H9 (cell line): ENCODE data around the gene NUDT9. TPM values are rescaled to one million over a fixed set of nuclear protein-coding genes. Genes with fewer than 3 reads are reported as not detected.

Source experiments
- DNase-seq: peaks from one replicate; pipeline ENCODE4 v3.0.0-alpha.2; 2017
- H2AFZ ChIP-seq: one replicate; pipeline ENCODE4 v1.6.1; 2013; ENCODE audit warnings: mild to moderate bottlenecking, low read length, control low read depth, moderate library complexity
- H2AK5ac ChIP-seq: 2 replicates; pipeline ENCODE4 v1.6.1; 2013; ENCODE audit warnings: low read length, control low read depth, mixed read lengths; ENCODE audit not compliant: insufficient read length
- H2BK120ac ChIP-seq: one replicate; pipeline ENCODE4 v1.6.1; 2013; ENCODE audit warnings: low read depth, mild to moderate bottlenecking, low read length, control low read depth, inconsistent platforms; ENCODE audit not compliant: poor library complexity, severe bottlenecking
- H2BK12ac ChIP-seq: 2 replicates; pipeline ENCODE4 v1.6.1; 2013; ENCODE audit warnings: low read length, control low read depth, mixed read lengths, low read depth; ENCODE audit not compliant: insufficient read length
- H2BK15ac ChIP-seq: 2 replicates; pipeline ENCODE4 v1.6.1; 2013; ENCODE audit warnings: low read depth, low read length, control low read depth
- H2BK20ac ChIP-seq: one replicate; pipeline ENCODE4 v1.6.1; 2013; ENCODE audit warnings: low read depth, mild to moderate bottlenecking, low read length, control low read depth, inconsistent platforms; ENCODE audit not compliant: poor library complexity, severe bottlenecking
- H2BK5ac ChIP-seq: 2 replicates; pipeline ENCODE4 v1.6.1; 2013; ENCODE audit warnings: low read length, control low read depth, mixed read lengths; ENCODE audit not compliant: insufficient read length
- H3K14ac ChIP-seq: 2 replicates; pipeline ENCODE4 v1.6.1; 2013; ENCODE audit warnings: low read length, control low read depth; ENCODE audit not compliant: insufficient read depth
- H3K18ac ChIP-seq: 2 replicates; pipeline ENCODE4 v1.6.1; 2013; ENCODE audit warnings: low read depth, mild to moderate bottlenecking, mixed read lengths, low read length, control low read depth; ENCODE audit not compliant: insufficient read length
- H3K23ac ChIP-seq: 2 replicates; pipeline ENCODE4 v1.6.1; 2013; ENCODE audit warnings: low read length, control low read depth, mixed read lengths, low read depth; ENCODE audit not compliant: insufficient read length
- H3K23me2 ChIP-seq: 2 replicates; pipeline ENCODE4 v1.6.1; 2013; ENCODE audit warnings: low read depth, mild to moderate bottlenecking, mixed read lengths, low read length, control low read depth; ENCODE audit not compliant: insufficient read length, poor library complexity, severe bottlenecking
- H3K27ac ChIP-seq: 2 replicates; pipeline ENCODE4 v1.5.1; 2013; ENCODE audit warnings: low read length, control low read depth, mixed read lengths, low read depth; ENCODE audit not compliant: insufficient read length
- H3K27me3 ChIP-seq: 2 replicates; pipeline ENCODE4 v1.6.1; 2013; ENCODE audit warnings: low read length, control low read depth, inconsistent platforms; ENCODE audit not compliant: insufficient read depth
- H3K4ac ChIP-seq: 2 replicates; pipeline ENCODE4 v1.6.1; 2013; ENCODE audit warnings: low read depth, mild to moderate bottlenecking, control low read depth, inconsistent platforms, low read length, moderate library complexity
- H3K4me1 ChIP-seq: 2 replicates; pipeline ENCODE4 v1.6.1; 2013; ENCODE audit warnings: low read length, control low read depth, inconsistent platforms; ENCODE audit not compliant: insufficient read depth
- H3K4me2 ChIP-seq: 2 replicates; pipeline ENCODE4 v1.6.1; 2013; ENCODE audit warnings: low read length, control low read depth, mixed read lengths; ENCODE audit not compliant: insufficient read length, insufficient read depth
- H3K56ac ChIP-seq: 2 replicates; pipeline ENCODE4 v1.6.1; 2013; ENCODE audit warnings: low read depth, mild to moderate bottlenecking, mixed read lengths, low read length, control low read depth; ENCODE audit not compliant: insufficient read length
- H3K79me1 ChIP-seq: 2 replicates; pipeline ENCODE4 v1.6.1; 2013; ENCODE audit warnings: low read depth, mild to moderate bottlenecking, moderate library complexity, low read length, control low read depth, inconsistent platforms; ENCODE audit not compliant: insufficient read depth, poor library complexity, severe bottlenecking
- H3K79me2 ChIP-seq: 2 replicates; pipeline ENCODE4 v1.6.1; 2013; ENCODE audit warnings: low read length, control low read depth, inconsistent platforms; ENCODE audit not compliant: insufficient read depth
- H3K9ac ChIP-seq: 2 replicates; pipeline ENCODE4 v1.6.1; 2013; ENCODE audit warnings: low read length, control low read depth, mixed read lengths; ENCODE audit not compliant: insufficient read length; ENCODE audit errors: extremely low read depth
- H3K9me3 ChIP-seq: one replicate; pipeline ENCODE4 v1.6.1; 2013; ENCODE audit warnings: low read depth, low read length, inconsistent platforms; ENCODE audit not compliant: control insufficient read depth
- H3T11ph ChIP-seq: one replicate; pipeline ENCODE4 v1.6.1; 2013; ENCODE audit warnings: mild to moderate bottlenecking, low read length, control low read depth, inconsistent platforms
- H4K20me1 ChIP-seq: one replicate; pipeline ENCODE4 v1.6.1; 2013; ENCODE audit not compliant: control insufficient read depth, insufficient read length, insufficient read depth
- H4K5ac ChIP-seq: 2 replicates; pipeline ENCODE4 v1.6.1; 2013; ENCODE audit warnings: low read depth, mild to moderate bottlenecking, mixed read lengths, low read length, control low read depth; ENCODE audit not compliant: insufficient read length
- H4K8ac ChIP-seq: replicated peaks from 2 replicates; pipeline ENCODE4 v1.6.1; 2013; ENCODE audit warnings: low read length, control low read depth, mixed read lengths, low read depth; ENCODE audit not compliant: insufficient read length
- H4K91ac ChIP-seq: 2 replicates; pipeline ENCODE4 v1.6.1; 2013; ENCODE audit warnings: low read depth, mild to moderate bottlenecking, moderate library complexity, mixed read lengths, low read length, control low read depth; ENCODE audit not compliant: insufficient read length
- H3K27ac Mint-ChIP-seq, 3 experiments: 2 replicates in 2 of 3; 3 replicates in 1 of 3; pipeline ENCODE4 v1.8.0; 2020 to 2021; ENCODE audit warnings: mixed read lengths in 3 of 3, mild to moderate bottlenecking in 1 of 3, moderate library complexity in 1 of 3
- H3K27me3 Mint-ChIP-seq: 2 replicates; pipeline ENCODE4 v1.8.0; 2021; ENCODE audit warnings: low read depth, mild to moderate bottlenecking, moderate library complexity, mixed read lengths
- H3K36me3 Mint-ChIP-seq, 3 experiments: 2 replicates in 2 of 3; 3 replicates in 1 of 3; pipeline ENCODE4 v1.8.0; 2020 to 2021; ENCODE audit warnings: low read depth in 3 of 3, mixed read lengths in 3 of 3; ENCODE audit not compliant: insufficient read depth in 1 of 3
- H3K4me1 Mint-ChIP-seq, 2 experiments: 2 replicates each; pipeline ENCODE4 v1.8.0; 2020; ENCODE audit warnings: mixed read lengths in 2 of 2
- H3K4me3 Mint-ChIP-seq, 2 experiments: 2 replicates in 1 of 2; 3 replicates in 1 of 2; pipeline ENCODE4 v1.8.0; 2020 to 2021; ENCODE audit warnings: mild to moderate bottlenecking in 2 of 2, mixed read lengths in 2 of 2, moderate library complexity in 1 of 2
- H3K9me3 Mint-ChIP-seq, 2 experiments: 2 replicates in 1 of 2; 3 replicates in 1 of 2; pipeline ENCODE4 v1.8.0; 2020; ENCODE audit warnings: mild to moderate bottlenecking in 2 of 2, mixed read lengths in 2 of 2, moderate library complexity in 1 of 2
- CTCF ChIP-seq: fragments of 200-600 bp; sonication (generic); conservative IDR thresholded peaks from 3 replicates; pipeline ENCODE4 v1.8.0; 2021; ENCODE audit warnings: antibody characterized with exemption, mild to moderate bottlenecking
- WGBS: extraction: QIAGEN DNeasy Blood & Tissue Kit; methylation state at CpG from one replicate; pipeline ENCODE4 v1.1.7; 2013; ENCODE audit warnings: missing lambda C conversion rate, low lambda C conversion rate, mixed read lengths; ENCODE audit not compliant: insufficient read length; ENCODE audit errors: extremely low coverage; 5-methylcytosine and 5-hydroxymethylcytosine counted together
- total RNA-seq: library from RNA; stranded (reverse); gene quantifications from 2 replicates; pipeline ENCODE4 v1.2.1, GENCODE V29; 2021

Gene NUDT9
- total RNA-seq, 1 experiment from 2014 or later, result 28.5 TPM

DNA sequence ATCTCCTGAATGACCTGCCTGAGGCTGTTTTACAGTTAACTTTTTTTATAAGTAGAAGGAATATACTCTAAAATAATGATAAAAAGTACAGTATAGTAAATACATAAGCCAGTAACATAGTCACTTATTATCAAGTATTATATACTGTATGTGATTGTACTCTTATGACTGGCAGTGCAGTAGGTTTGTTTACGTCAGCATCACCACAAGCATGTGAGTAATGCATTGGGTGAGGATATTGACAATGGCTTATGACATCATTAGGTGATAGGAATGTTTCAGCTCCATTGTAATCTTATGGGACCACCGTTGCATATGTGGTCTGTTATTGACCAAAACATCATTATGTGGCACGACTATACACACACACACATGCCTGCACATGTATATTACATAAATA lies 20.5 kb downstream of the NUDT9 start:
- H2BK5ac ChIP-seq, result no peak overlapping the region
- peaks cover 12 to 49% (median 48%) of the 10 kb centered on the region in 3 experiments for H3K36me3 Mint-ChIP-seq
- H3K27me3 ChIP-seq, result no peaks in the 10 kb centered on the region
- H3K9me3 Mint-ChIP-seq, result no peaks in the 10 kb centered on the region
- no peak overlapping the region for H2BK15ac ChIP-seq
- H3K79me1 ChIP-seq, result no peaks in the 10 kb centered on the region
- H3K27ac ChIP-seq, result no peak overlapping the region
- no peak for TF ChIP-seq CTCF
- H3K4me1 ChIP-seq, result no peaks in the 10 kb centered on the region
- no peak overlapping the region for H3T11ph ChIP-seq
- no peak overlapping the region for H3K4me2 ChIP-seq
- no peak overlapping the region for H3K4ac ChIP-seq
- no peaks in the 10 kb centered on the region for H3K79me2 ChIP-seq
- H2BK20ac ChIP-seq, result no peak overlapping the region
- H3K18ac ChIP-seq, result no peak overlapping the region
- H3K9ac ChIP-seq, result no peak overlapping the region
- no peaks in the 10 kb centered on the region for H3K23me2 ChIP-seq
- H4K20me1 ChIP-seq, result no peaks in the 10 kb centered on the region
- H2AFZ ChIP-seq, result no peak overlapping the region
- H2BK120ac ChIP-seq, result no peak overlapping the region
- no peak overlapping the region for H2AK5ac ChIP-seq
- no peak overlapping the region for H2BK12ac ChIP-seq
- DNase-seq, result no peak
- H3K27me3 Mint-ChIP-seq, result no peaks in the 10 kb centered on the region
- H3K4me1 Mint-ChIP-seq, result no peaks in the 10 kb centered on the region
- no peak overlapping the region for H3K14ac ChIP-seq
- no peak overlapping the region for H4K91ac ChIP-seq
- H3K9me3 ChIP-seq, result no peaks in the 10 kb centered on the region
- no peak overlapping the region for H4K5ac ChIP-seq
- H3K4me3 Mint-ChIP-seq, result no peak overlapping the region
- no peak overlapping the region for H3K56ac ChIP-seq
- no peak overlapping the region for H3K27ac Mint-ChIP-seq
- no CpG with 5 or more reads among the region's 3 CpGs for WGBS
- no peak overlapping the region for H3K23ac ChIP-seq
- no peak overlapping the region for H4K8ac ChIP-seq
